Measurements from ENCODE around the gene GRIA3.

GRIA3 gene

GRCh38 chrX:123230798-123231197 is 46.7 kb downstream of the GRIA3 start:
- Histone ChIP-seq H2BK15ac (ENCODE audit: low read length) (no peak overlapping the region), H2AK5ac (ENCODE audit: low read depth, low read length) (no peak overlapping the region), H2BK5ac (ENCODE audit: low read length) (no peak overlapping the region), H3K4me1 (ENCODE audit: control insufficient read depth in 2 of 2, insufficient read depth in 1 of 2, low read depth in 1 of 2, low read length in 2 of 2) (no peaks in the 10 kb centered on the region), H3K4ac (ENCODE audit: low read length) (no peak overlapping the region), H2AFZ (ENCODE audit: low read length) (no peak overlapping the region), H3K4me2 (ENCODE audit: insufficient read depth, low read length, poor library complexity, severe bottlenecking) (no peak overlapping the region), H3K14ac (ENCODE audit: low read length) (no peak overlapping the region), H2BK120ac (ENCODE audit: low read depth, low read length) (no peak overlapping the region), H4K91ac (ENCODE audit: low read depth, low read length, poor library complexity) (no peak overlapping the region), H4K8ac (ENCODE audit: low read depth, low read length) (no peak overlapping the region), H3K36me3 (replicated peaks in 1 of 2; ENCODE audit: control insufficient read depth in 2 of 2, insufficient read depth in 2 of 2, low read length in 2 of 2) (no peaks in the 10 kb centered on the region), H3K9ac (ENCODE audit: low read depth, low read length, poor library complexity) (no peak overlapping the region), H3K27me3 (ENCODE audit: control insufficient read depth in 3 of 3, insufficient read depth in 3 of 3, low read depth in 1 of 3, low read length in 3 of 3) (no peaks in the 10 kb centered on the region), H3K18ac (ENCODE audit: low read length) (no peak overlapping the region), H3K27ac (replicated peaks; ENCODE audit: low read length) (no peak overlapping the region), H2BK12ac (ENCODE audit: low read length) (no peak overlapping the region), H3K23ac (ENCODE audit: low read depth, low read length, poor library complexity) (no peak overlapping the region), H3K79me1 (ENCODE audit: low read depth, low read length) (no peaks in the 10 kb centered on the region), H3K4me3 (ENCODE audit: low read length in 2 of 2) (no peak overlapping the region), H3K9me3 (replicated peaks in 1 of 2; ENCODE audit: control insufficient read depth in 2 of 2, insufficient read depth in 1 of 2, low read depth in 1 of 2, low read length in 2 of 2) (no peaks in the 10 kb centered on the region)
- DNase-seq (ENCODE audit: low spot score): no peak
- no CpG with 5 or more reads among the region's 2 CpGs for WGBS, 2 donors (ENCODE audit: extremely low coverage in 2 of 2, insufficient read length in 2 of 2, insufficient replicate concordance in 1 of 2)

GRCh38 chrX:123236859-123237258 is 52.8 kb downstream of the GRIA3 start:
- Histone ChIP-seq H3K9ac (ENCODE audit: low read depth, low read length, poor library complexity) (no peak overlapping the region), H3K23ac (ENCODE audit: low read depth, low read length, poor library complexity) (no peak overlapping the region), H2BK15ac (ENCODE audit: low read length) (no peak overlapping the region), H2AFZ (ENCODE audit: low read length) (no peak overlapping the region), H3K9me3 (replicated peaks in 1 of 2; ENCODE audit: control insufficient read depth in 2 of 2, insufficient read depth in 1 of 2, low read depth in 1 of 2, low read length in 2 of 2) (no peaks in the 10 kb centered on the region), H3K4ac (ENCODE audit: low read length) (no peak overlapping the region), H2BK120ac (ENCODE audit: low read depth, low read length) (no peak overlapping the region), H3K4me1 (ENCODE audit: control insufficient read depth in 2 of 2, insufficient read depth in 1 of 2, low read depth in 1 of 2, low read length in 2 of 2) (peaks cover 0 to 3% of the 10 kb centered on the region in 2 donors), H3K4me2 (ENCODE audit: insufficient read depth, low read length, poor library complexity, severe bottlenecking) (no peak overlapping the region), H3K79me1 (ENCODE audit: low read depth, low read length) (no peaks in the 10 kb centered on the region), H2BK12ac (ENCODE audit: low read length) (no peak overlapping the region), H4K8ac (ENCODE audit: low read depth, low read length) (no peak overlapping the region), H4K91ac (ENCODE audit: low read depth, low read length, poor library complexity) (no peak overlapping the region), H3K36me3 (replicated peaks in 1 of 2; ENCODE audit: control insufficient read depth in 2 of 2, insufficient read depth in 2 of 2, low read length in 2 of 2) (no peaks in the 10 kb centered on the region), H2BK5ac (ENCODE audit: low read length) (no peak overlapping the region), H2AK5ac (ENCODE audit: low read depth, low read length) (no peak overlapping the region), H3K14ac (ENCODE audit: low read length) (no peak overlapping the region), H3K4me3 (ENCODE audit: low read length in 2 of 2) (no peak overlapping the region), H3K27me3 (ENCODE audit: control insufficient read depth in 3 of 3, insufficient read depth in 3 of 3, low read depth in 1 of 3, low read length in 3 of 3) (no peaks in the 10 kb centered on the region), H3K18ac (ENCODE audit: low read length) (no peak overlapping the region), H3K27ac (replicated peaks; ENCODE audit: low read length) (no peak overlapping the region)
- DNase-seq (ENCODE audit: low spot score): no peak

GRCh38 chrX:123237271-123237670 is 53.2 kb downstream of the GRIA3 start:
- Histone ChIP-seq H3K27ac (replicated peaks; ENCODE audit: low read length) (no peak overlapping the region), H3K36me3 (replicated peaks in 1 of 2; ENCODE audit: control insufficient read depth in 2 of 2, insufficient read depth in 2 of 2, low read length in 2 of 2) (no peaks in the 10 kb centered on the region), H3K18ac (ENCODE audit: low read length) (no peak overlapping the region), H3K4me1 (ENCODE audit: control insufficient read depth in 2 of 2, insufficient read depth in 1 of 2, low read depth in 1 of 2, low read length in 2 of 2) (peaks cover 0 to 3% of the 10 kb centered on the region in 2 donors), H2BK12ac (ENCODE audit: low read length) (no peak overlapping the region), H4K8ac (ENCODE audit: low read depth, low read length) (no peak overlapping the region), H3K4ac (ENCODE audit: low read length) (no peak overlapping the region), H2BK15ac (ENCODE audit: low read length) (no peak overlapping the region), H3K9me3 (replicated peaks in 1 of 2; ENCODE audit: control insufficient read depth in 2 of 2, insufficient read depth in 1 of 2, low read depth in 1 of 2, low read length in 2 of 2) (no peaks in the 10 kb centered on the region), H3K14ac (ENCODE audit: low read length) (no peak overlapping the region), H4K91ac (ENCODE audit: low read depth, low read length, poor library complexity) (no peak overlapping the region), H3K9ac (ENCODE audit: low read depth, low read length, poor library complexity) (no peak overlapping the region), H2AK5ac (ENCODE audit: low read depth, low read length) (no peak overlapping the region), H3K79me1 (ENCODE audit: low read depth, low read length) (no peaks in the 10 kb centered on the region), H2BK120ac (ENCODE audit: low read depth, low read length) (no peak overlapping the region), H3K4me2 (ENCODE audit: insufficient read depth, low read length, poor library complexity, severe bottlenecking) (no peak overlapping the region), H3K27me3 (ENCODE audit: control insufficient read depth in 3 of 3, insufficient read depth in 3 of 3, low read depth in 1 of 3, low read length in 3 of 3) (no peaks in the 10 kb centered on the region), H3K23ac (ENCODE audit: low read depth, low read length, poor library complexity) (no peak overlapping the region), H2AFZ (ENCODE audit: low read length) (no peak overlapping the region), H2BK5ac (ENCODE audit: low read length) (no peak overlapping the region), H3K4me3 (ENCODE audit: low read length in 2 of 2) (no peak overlapping the region)
- no CpG with 5 or more reads among the region's 3 CpGs for WGBS, 2 donors (ENCODE audit: extremely low coverage in 2 of 2, insufficient read length in 2 of 2, insufficient replicate concordance in 1 of 2)
- DNase-seq (ENCODE audit: low spot score): no peak

GRCh38 chrX:123254457-123254856 is 70.4 kb downstream of the GRIA3 start:
- H2BK15ac ChIP-seq (ENCODE audit: low read length): no peak overlapping the region
- H3K14ac ChIP-seq (ENCODE audit: low read length): no peak overlapping the region
- no peak overlapping the region for H3K4me3 ChIP-seq (ENCODE audit: low read length in 2 of 2)
- no peak for DNase-seq (ENCODE audit: low spot score)
- H3K23ac ChIP-seq (ENCODE audit: low read depth, low read length, poor library complexity): no peak overlapping the region
- H2BK12ac ChIP-seq (ENCODE audit: low read length): no peak overlapping the region
- no peaks in the 10 kb centered on the region for H3K36me3 ChIP-seq (replicated peaks in 1 of 2; ENCODE audit: control insufficient read depth in 2 of 2, insufficient read depth in 2 of 2, low read length in 2 of 2)
- no peaks in the 10 kb centered on the region for H3K4me1 ChIP-seq (ENCODE audit: control insufficient read depth in 2 of 2, insufficient read depth in 1 of 2, low read depth in 1 of 2, low read length in 2 of 2)
- no peak overlapping the region for H4K8ac ChIP-seq (ENCODE audit: low read depth, low read length)
- H2AK5ac ChIP-seq (ENCODE audit: low read depth, low read length): no peak overlapping the region
- no peak overlapping the region for H3K27ac ChIP-seq (replicated peaks; ENCODE audit: low read length)
- H2BK120ac ChIP-seq (ENCODE audit: low read depth, low read length): no peak overlapping the region
- H4K91ac ChIP-seq (ENCODE audit: low read depth, low read length, poor library complexity): no peak overlapping the region
- no peak overlapping the region for H3K4me2 ChIP-seq (ENCODE audit: insufficient read depth, low read length, poor library complexity, severe bottlenecking)
- no peak overlapping the region for H3K18ac ChIP-seq (ENCODE audit: low read length)
- H3K79me1 ChIP-seq (ENCODE audit: low read depth, low read length): no peaks in the 10 kb centered on the region
- H3K4ac ChIP-seq (ENCODE audit: low read length): no peak overlapping the region
- H3K9me3 ChIP-seq (replicated peaks in 1 of 2; ENCODE audit: control insufficient read depth in 2 of 2, insufficient read depth in 1 of 2, low read depth in 1 of 2, low read length in 2 of 2): no peaks in the 10 kb centered on the region
- no peak overlapping the region for H2BK5ac ChIP-seq (ENCODE audit: low read length)
- H3K9ac ChIP-seq (ENCODE audit: low read depth, low read length, poor library complexity): no peak overlapping the region
- H3K27me3 ChIP-seq (ENCODE audit: control insufficient read depth in 3 of 3, insufficient read depth in 3 of 3, low read depth in 1 of 3, low read length in 3 of 3): no peaks in the 10 kb centered on the region
- no CpG with 5 or more reads among the region's 1 CpG for WGBS, 2 donors (ENCODE audit: extremely low coverage in 2 of 2, insufficient read length in 2 of 2, insufficient replicate concordance in 1 of 2)
- no peak overlapping the region for H2AFZ ChIP-seq (ENCODE audit: low read length)
